Natural killer cell (primary cell): Measurements from ENCODE around the gene SLC30A9. TPM values are rescaled to one million over a fixed set of nuclear protein-coding genes. Genes with fewer than 3 reads are reported as not detected.

Experiments used
- ATAC-seq, 3 donors: fragments of 150-1000 bp in 2 of 3; fragments of 200-7000 bp in 1 of 3; cut with Tn5 transposase; 1 replicate in 1 of 3; 2 replicates in 2 of 3; pipeline ENCODE4 v1.10.0; 2021; ENCODE audit warnings: mild to moderate bottlenecking in 2 of 3, moderate library complexity in 2 of 3
- DNase-seq, 2 donors: peaks; one replicate each; pipeline versions ENCODE4 v3.0.0 to v3.0.0-alpha.2; 2013 to 2021; ENCODE audit warnings: mixed read lengths in 1 of 2
- H3K27ac ChIP-seq: one replicate; pipeline ENCODE4 v1.5.1; 2013; ENCODE audit warnings: mild to moderate bottlenecking, low read length
- H3K27me3 ChIP-seq: one replicate; pipeline ENCODE4 v1.6.1; 2013; ENCODE audit warnings: low read length; ENCODE audit not compliant: control insufficient read depth, insufficient read depth
- H3K36me3 ChIP-seq: one replicate; pipeline ENCODE4 v1.6.1; 2013; ENCODE audit warnings: low read length; ENCODE audit not compliant: control insufficient read depth, insufficient read depth
- H3K4me1 ChIP-seq: one replicate; pipeline ENCODE4 v1.6.1; 2013; ENCODE audit warnings: low read length; ENCODE audit not compliant: control insufficient read depth, insufficient read depth
- H3K4me3 ChIP-seq: one replicate; pipeline ENCODE4 v1.5.1; 2013; ENCODE audit warnings: low read length
- H3K9me3 ChIP-seq: one replicate; pipeline ENCODE4 v1.6.1; 2013; ENCODE audit warnings: low read length; ENCODE audit not compliant: control insufficient read depth, insufficient read depth
- H3K27ac Mint-ChIP-seq, 2 donors: one replicate each; pipeline ENCODE4 v1.8.0; 2022; ENCODE audit warnings: mild to moderate bottlenecking in 2 of 2, mixed read lengths in 2 of 2, moderate library complexity in 1 of 2
- H3K27me3 Mint-ChIP-seq, 2 donors: one replicate each; pipeline ENCODE4 v1.8.0; 2022; ENCODE audit warnings: low read depth in 2 of 2, mixed read lengths in 2 of 2
- H3K36me3 Mint-ChIP-seq: one replicate; pipeline ENCODE4 v1.8.0; 2022; ENCODE audit warnings: mixed read lengths
- H3K4me1 Mint-ChIP-seq, 2 donors: one replicate each; pipeline ENCODE4 v1.8.0; 2022; ENCODE audit warnings: mixed read lengths in 2 of 2
- H3K4me3 Mint-ChIP-seq: one replicate; pipeline ENCODE4 v1.8.0; 2022; ENCODE audit warnings: mild to moderate bottlenecking, moderate library complexity, mixed read lengths
- H3K9me3 Mint-ChIP-seq, 2 donors: one replicate each; pipeline ENCODE4 v1.8.0; 2022; ENCODE audit warnings: mixed read lengths in 2 of 2
- CTCF ChIP-seq: fragments of 200-600 bp; IDR thresholded peaks from one replicate; pipeline ENCODE4 v1.8.0; 2022; ENCODE audit warnings: antibody characterized with exemption
- WGBS: methylation state at CpG from one replicate; pipeline ENCODE4 v1.1.7; 2013; ENCODE audit warnings: missing lambda C conversion rate; ENCODE audit not compliant: insufficient coverage; 5-methylcytosine and 5-hydroxymethylcytosine counted together
- intact Hi-C: fragments of 100-400 bp; cut with micrococcal nuclease; formaldehyde crosslinking; loops from one replicate; pipeline ENCODE4 v1.14.2; 2022
- total RNA-seq, 4 donors: library from RNA; stranded (reverse); fragments of 120-200 nt in 1 of 4; gene quantifications; one replicate each; pipeline versions ENCODE4 v1.2.3 to v1.2.4, GENCODE V29; 2013 to 2022

The SLC30A9 gene
- total RNA-seq, 3 donors from 2014 or later (not counting 1 experiment from before 2014, with no cell fraction given): 22.2 to 23.1 (median 22.8) TPM

- intact Hi-C loops: no loop called here
- peaks cover 18% of the 10 kb centered on the region for H3K36me3 Mint-ChIP-seq
- no peak for DNase-seq
- Histone ChIP-seq H3K27ac (no peak overlapping the region), H3K27me3 (no peaks in the 10 kb centered on the region), H3K4me1 (no peaks in the 10 kb centered on the region), H3K4me3 (no peak overlapping the region), H3K9me3 (no peaks in the 10 kb centered on the region), H3K36me3 (peaks cover 16% of the 10 kb centered on the region)
- 100% methylated on average over 3 of the region's 3 CpGs for WGBS
- no peak for TF ChIP-seq CTCF
- H3K4me1 Mint-ChIP-seq: peaks cover 48 to 51% of the 10 kb centered on the region in 2 donors
- H3K27ac Mint-ChIP-seq: no peak overlapping the region
- no peak for ATAC-seq
- H3K4me3 Mint-ChIP-seq: no peak overlapping the region
- no peaks in the 10 kb centered on the region for H3K9me3 Mint-ChIP-seq
- no peaks in the 10 kb centered on the region for H3K27me3 Mint-ChIP-seq
Measured at GRCh38 chr4:42008011-42008786, 17.9 kb downstream of the SLC30A9 start.

GRCh38 chr4:42015438-42015837 lies 25.1 kb downstream of the SLC30A9 start:
- Histone ChIP-seq H3K4me3 (no peak overlapping the region), H3K27me3 (no peaks in the 10 kb centered on the region), H3K9me3 (no peaks in the 10 kb centered on the region), H3K27ac (no peak overlapping the region), H3K4me1 (no peaks in the 10 kb centered on the region), H3K36me3 (peaks cover 9% of the 10 kb centered on the region)
- Mint-ChIP-seq H3K27me3 (no peaks in the 10 kb centered on the region), H3K27ac (no peak overlapping the region), H3K4me3 (no peak overlapping the region), H3K36me3 (no peaks in the 10 kb centered on the region), H3K9me3 (no peaks in the 10 kb centered on the region), H3K4me1 (peaks cover 32 to 44% of the 10 kb centered on the region in 2 donors)
- 100% methylated on average over 2 of the region's 2 CpGs for WGBS
- intact Hi-C loops: no loop called here
- TF ChIP-seq CTCF: no peak
- DNase-seq (no peak), ATAC-seq (no peak)

- WGBS: 96% methylated on average over 2 of the region's 2 CpGs
- ATAC-seq (no peak), DNase-seq (no peak)
- no peaks in the 10 kb centered on the region for H3K27me3 Mint-ChIP-seq
- no peaks in the 10 kb centered on the region for H3K9me3 Mint-ChIP-seq
- H3K36me3 Mint-ChIP-seq: peaks cover 12% of the 10 kb centered on the region
- H3K4me3 Mint-ChIP-seq: no peak overlapping the region
- Histone ChIP-seq H3K9me3 (no peaks in the 10 kb centered on the region), H3K36me3 (peaks cover 21% of the 10 kb centered on the region), H3K4me1 (no peaks in the 10 kb centered on the region), H3K27me3 (no peaks in the 10 kb centered on the region), H3K27ac (no peak overlapping the region), H3K4me3 (no peak overlapping the region)
- no peak for TF ChIP-seq CTCF
- intact Hi-C loops: no loop called here
- H3K27ac Mint-ChIP-seq: no peak overlapping the region
- peaks cover 19 to 28% of the 10 kb centered on the region in 2 donors for H3K4me1 Mint-ChIP-seq
Measured at GRCh38 chr4:42018451-42018850, 28.1 kb downstream of the SLC30A9 start.

GRCh38 chr4:42048394-42048793 lies 58.1 kb downstream of the SLC30A9 start:
- H3K9me3 Mint-ChIP-seq: peaks cover 2 to 6% of the 10 kb centered on the region in 2 donors
- peaks cover 12% of the 10 kb centered on the region for H3K36me3 Mint-ChIP-seq
- H3K27me3 ChIP-seq: no peaks in the 10 kb centered on the region
- 100% methylated on average over 1 of the region's 1 CpG for WGBS
- intact Hi-C loops: no loop called here
- H3K27me3 Mint-ChIP-seq: no peaks in the 10 kb centered on the region
- H3K4me1 Mint-ChIP-seq: no peaks in the 10 kb centered on the region
- no peaks in the 10 kb centered on the region for H3K4me1 ChIP-seq
- no peak for TF ChIP-seq CTCF
- H3K4me3 ChIP-seq: no peak overlapping the region
- H3K27ac ChIP-seq: no peak overlapping the region
- H3K27ac Mint-ChIP-seq: no peak overlapping the region
- peaks cover 24% of the 10 kb centered on the region for H3K36me3 ChIP-seq
- DNase-seq: no peak
- H3K9me3 ChIP-seq: no peaks in the 10 kb centered on the region
- no peak overlapping the region for H3K4me3 Mint-ChIP-seq
- no peak for ATAC-seq
